HG02981 (cell line): ENCODE data around the gene SCN2B.
"Not testable (repeated sequence)": the region's sequence is repeated elsewhere in the genome, so short reads cannot be mapped to it uniquely, and the experiment has no call there.

ENCODE experiments used
- ATAC-seq: cut with Tn5 transposase; IDR thresholded peaks from one replicate; pipeline ENCODE4 v1.9.1; 2021; ENCODE audit warnings: mild to moderate bottlenecking, moderate library complexity; ENCODE audit not compliant: unreplicated experiment

Gene SCN2B

GRCh38 chr11:118207079-118207478 is 30.6 kb upstream of the SCN2B start:
- ATAC-seq, result no peak

GRCh38 chr11:118206391-118207031 is 30.1 kb upstream of the SCN2B start:
- no peak for ATAC-seq

- no peak for ATAC-seq
Observed at GRCh38 chr11:118205606-118206378, 29.4 kb upstream of the SCN2B start.

GRCh38 chr11:118202599-118203422 is 26.4 kb upstream of the SCN2B start:
- ATAC-seq, result peak; percentile 64

GRCh38 chr11:118201966-118202365 is 25.5 kb upstream of the SCN2B start:
- ATAC-seq, result no peak

- ATAC-seq, result no peak
Observed at GRCh38 chr11:118200901-118201680, 24.7 kb upstream of the SCN2B start.

- ATAC-seq, result no peak
Observed at GRCh38 chr11:118200497-118200896, 24.1 kb upstream of the SCN2B start.

GRCh38 chr11:118199135-118199534 is 22.7 kb upstream of the SCN2B start:
- no peak for ATAC-seq

GRCh38 chr11:118198370-118198769 is 21.9 kb upstream of the SCN2B start:
- ATAC-seq, result no peak

- no peak for ATAC-seq
Observed at GRCh38 chr11:118194835-118195627, 18.6 kb upstream of the SCN2B start.

GRCh38 chr11:118193910-118194566 is 17.6 kb upstream of the SCN2B start:
- no peak for ATAC-seq

- not testable (repeated sequence) for ATAC-seq
Observed at GRCh38 chr11:118192817-118193216, 16.4 kb upstream of the SCN2B start.

GRCh38 chr11:118190942-118191506 is 14.6 kb upstream of the SCN2B start:
- ATAC-seq, result not testable (repeated sequence)

- ATAC-seq, result no peak
Observed at GRCh38 chr11:118186346-118187107, 10.1 kb upstream of the SCN2B start.

GRCh38 chr11:118184784-118185579 is 8.5 kb upstream of the SCN2B start:
- no peak for ATAC-seq

GRCh38 chr11:118183691-118184090 is 7.3 kb upstream of the SCN2B start:
- not testable (repeated sequence) for ATAC-seq

GRCh38 chr11:118180300-118180703 is 3.9 kb upstream of the SCN2B start:
- no peak for ATAC-seq

GRCh38 chr11:118176778-118177134 is 317 bp upstream of the SCN2B start:
- ATAC-seq, result no peak
